ENCODE measurements around the gene CYB5RL. TPM values are rescaled to one million over a fixed set of nuclear protein-coding genes. Genes with fewer than 3 reads are reported as not detected.

CYB5RL gene
- total RNA-seq, 6 donors from 2014 or later: 2.7 to 10.0 (median 6.6) TPM

DNA sequence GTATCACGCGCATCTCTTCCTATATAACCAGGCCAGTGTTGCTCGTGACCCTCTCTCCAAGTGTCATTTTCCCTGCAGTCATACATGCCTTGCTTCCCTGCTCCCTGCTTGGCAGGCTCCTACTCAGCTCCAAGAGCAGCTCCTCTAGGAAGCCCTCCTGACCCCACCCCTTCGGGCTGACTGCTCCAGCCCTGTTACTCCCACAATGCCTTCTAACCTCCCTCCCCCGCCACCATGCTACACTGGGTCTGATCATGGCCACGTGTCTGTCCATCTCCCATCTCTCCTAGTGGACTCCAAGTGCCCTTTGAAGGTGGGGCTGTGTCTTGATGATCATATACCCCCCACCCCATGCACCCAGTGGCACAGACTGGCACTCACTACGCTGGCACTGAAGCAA, 44.8 kb upstream of the CYB5RL start:
- peaks cover 0 to 42% (median 23%) of the 10 kb centered on the region in 4 donors for H3K36me3 ChIP-seq

DNA sequence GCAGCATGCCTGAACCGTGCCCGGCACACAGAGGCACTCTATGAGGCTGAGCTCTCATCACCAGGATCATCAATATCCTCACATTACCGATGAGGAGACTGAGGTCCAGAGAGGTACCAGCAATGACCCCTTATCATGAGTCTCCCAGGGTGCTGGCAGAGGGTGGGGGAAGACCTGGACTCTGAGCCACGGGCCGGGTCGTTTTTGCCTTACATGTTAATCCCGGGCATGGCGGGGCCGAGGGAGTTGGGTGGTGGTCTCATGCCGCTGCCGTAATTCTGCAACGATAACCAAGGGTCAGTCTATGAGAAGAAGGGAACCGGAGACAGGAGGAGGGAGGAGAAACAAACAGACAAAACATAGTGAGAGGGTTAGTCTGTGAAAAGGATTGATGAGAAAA, 43.2 kb upstream of the CYB5RL start:
- no peaks in the 10 kb centered on the region for H3K4me1 ChIP-seq
- H3K36me3 ChIP-seq: peaks cover 2 to 55% (median 32%) of the 10 kb centered on the region in 4 donors
- H3K27me3 ChIP-seq: no peaks in the 10 kb centered on the region
- WGBS, 2 donors: 94 to 97% methylated on average over 13 of the region's 13 CpGs
- TF ChIP-seq POLR2AphosphoS5 (IDR thresholded peaks at IDR 0.05) (no peak), EP300 (IDR thresholded peaks at IDR 0.05) (no peak), POLR2A (IDR thresholded peaks at IDR 0.05) (no peak)
- TF ChIP-seq, protein P1, sequence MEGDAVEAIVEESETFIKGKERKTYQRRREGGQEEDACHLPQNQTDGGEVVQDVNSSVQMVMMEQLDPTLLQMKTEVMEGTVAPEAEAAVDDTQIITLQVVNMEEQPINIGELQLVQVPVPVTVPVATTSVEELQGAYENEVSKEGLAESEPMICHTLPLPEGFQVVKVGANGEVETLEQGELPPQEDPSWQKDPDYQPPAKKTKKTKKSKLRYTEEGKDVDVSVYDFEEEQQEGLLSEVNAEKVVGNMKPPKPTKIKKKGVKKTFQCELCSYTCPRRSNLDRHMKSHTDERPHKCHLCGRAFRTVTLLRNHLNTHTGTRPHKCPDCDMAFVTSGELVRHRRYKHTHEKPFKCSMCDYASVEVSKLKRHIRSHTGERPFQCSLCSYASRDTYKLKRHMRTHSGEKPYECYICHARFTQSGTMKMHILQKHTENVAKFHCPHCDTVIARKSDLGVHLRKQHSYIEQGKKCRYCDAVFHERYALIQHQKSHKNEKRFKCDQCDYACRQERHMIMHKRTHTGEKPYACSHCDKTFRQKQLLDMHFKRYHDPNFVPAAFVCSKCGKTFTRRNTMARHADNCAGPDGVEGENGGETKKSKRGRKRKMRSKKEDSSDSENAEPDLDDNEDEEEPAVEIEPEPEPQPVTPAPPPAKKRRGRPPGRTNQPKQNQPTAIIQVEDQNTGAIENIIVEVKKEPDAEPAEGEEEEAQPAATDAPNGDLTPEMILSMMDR (IDR thresholded peaks at IDR 0.05): no peak
- no peak for ATAC-seq (ENCODE audit: low FRiP score in 2 of 2)
- no peak overlapping the region for H3K4me3 ChIP-seq
- H3K9me3 ChIP-seq: no peaks in the 10 kb centered on the region
- DNase-seq: no peak
- no peak overlapping the region for H3K27ac ChIP-seq

More for the DNA sequence above, 44.8 kb upstream of the CYB5RL start:
- no peaks in the 10 kb centered on the region for H3K9me3 ChIP-seq
- WGBS, 2 donors: 88 to 90% methylated on average over 7 of the region's 7 CpGs
- no peak overlapping the region for H3K4me3 ChIP-seq
- no peak for TF ChIP-seq POLR2AphosphoS5 (IDR thresholded peaks at IDR 0.05)
- TF ChIP-seq, protein P1 (IDR thresholded peaks at IDR 0.05): no peak
- H3K27me3 ChIP-seq: no peaks in the 10 kb centered on the region
- ATAC-seq (ENCODE audit: low FRiP score in 2 of 2) (no peak), DNase-seq (no peak)
- H3K27ac ChIP-seq: no peak overlapping the region
- no peaks in the 10 kb centered on the region for H3K4me1 ChIP-seq

DNA sequence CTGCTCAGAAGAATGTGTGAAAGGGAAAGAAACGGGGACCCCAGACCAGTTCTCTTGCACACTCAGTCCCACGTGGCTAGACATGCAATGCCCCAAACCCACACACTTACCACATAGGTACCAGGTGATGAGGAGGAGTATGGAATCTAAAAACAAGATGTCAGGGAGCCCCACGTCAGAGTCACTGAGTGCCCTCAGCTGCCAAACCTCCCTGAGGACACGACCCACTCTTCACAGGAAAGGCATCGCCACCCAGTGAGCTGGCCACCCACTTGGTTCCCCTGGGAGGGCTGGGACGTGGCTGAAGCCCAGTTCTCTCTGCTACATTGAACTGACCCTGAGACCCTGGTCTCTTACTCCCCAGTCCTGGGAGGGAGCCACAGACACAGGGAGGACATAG, 41.5 kb upstream of the CYB5RL start:
- Histone ChIP-seq H3K36me3 (peaks cover 6 to 63% (median 43%) of the 10 kb centered on the region in 4 donors), H3K4me1 (no peaks in the 10 kb centered on the region), H3K27ac (no peak overlapping the region), H3K4me3 (no peak overlapping the region), H3K9me3 (no peaks in the 10 kb centered on the region), H3K27me3 (no peaks in the 10 kb centered on the region)
- no peak for TF ChIP-seq POLR2A (IDR thresholded peaks at IDR 0.05)
- no peak for TF ChIP-seq EP300 (IDR thresholded peaks at IDR 0.05)
- no peak for TF ChIP-seq POLR2AphosphoS5 (IDR thresholded peaks at IDR 0.05)
- TF ChIP-seq, protein P1 (IDR thresholded peaks at IDR 0.05): no peak
- 75 to 86% methylated on average over 6 of the region's 6 CpGs for WGBS, 2 donors
- DNase-seq (no peak), ATAC-seq (ENCODE audit: low FRiP score in 2 of 2) (no peak)

DNA sequence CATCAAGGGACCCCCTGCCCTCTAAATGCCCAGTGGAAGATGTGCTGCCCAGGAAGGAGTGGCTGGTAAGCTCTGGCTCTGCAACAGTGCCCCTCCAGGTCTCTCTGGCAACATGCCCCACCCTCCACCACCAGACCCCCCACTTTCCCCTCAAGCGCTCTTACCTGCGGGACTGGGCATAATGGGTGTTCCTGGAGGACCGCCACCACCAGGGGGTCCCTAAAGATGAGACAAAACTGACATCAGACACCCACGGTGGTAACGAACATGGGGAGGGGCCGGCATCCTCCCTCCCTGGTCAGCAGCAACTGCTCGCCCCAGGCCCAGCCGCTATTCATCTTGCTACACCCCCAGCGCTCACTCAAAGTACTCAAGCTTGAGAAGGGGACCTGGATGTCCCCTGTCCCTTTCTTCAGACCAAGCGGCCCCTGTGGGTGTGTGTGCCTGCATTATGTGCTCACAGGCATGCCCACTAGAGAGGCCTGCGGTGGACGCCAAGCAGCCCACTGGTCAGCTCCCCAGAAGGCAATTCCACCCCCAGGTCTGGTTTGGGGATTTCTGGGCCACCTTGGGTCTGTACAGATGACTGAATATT, 41.0 kb upstream of the CYB5RL start:
- no peaks in the 10 kb centered on the region for H3K4me1 ChIP-seq
- H3K27me3 ChIP-seq: no peaks in the 10 kb centered on the region
- no peak for DNase-seq
- H3K9me3 ChIP-seq: no peaks in the 10 kb centered on the region
- no peak overlapping the region for H3K27ac ChIP-seq
- ATAC-seq (ENCODE audit: low FRiP score in 2 of 2): no peak
- peaks cover 6 to 62% (median 43%) of the 10 kb centered on the region in 4 donors for H3K36me3 ChIP-seq
- TF ChIP-seq POLR2AphosphoS5 (IDR thresholded peaks at IDR 0.05) (no peak), POLR2A (IDR thresholded peaks at IDR 0.05) (no peak), EP300 (IDR thresholded peaks at IDR 0.05) (no peak)
- TF ChIP-seq, protein P1 (IDR thresholded peaks at IDR 0.05): no peak
- 96 to 97% methylated on average over 6 to 12 of the region's 12 CpGs for WGBS, 2 donors
- no peak overlapping the region for H3K4me3 ChIP-seq

DNA sequence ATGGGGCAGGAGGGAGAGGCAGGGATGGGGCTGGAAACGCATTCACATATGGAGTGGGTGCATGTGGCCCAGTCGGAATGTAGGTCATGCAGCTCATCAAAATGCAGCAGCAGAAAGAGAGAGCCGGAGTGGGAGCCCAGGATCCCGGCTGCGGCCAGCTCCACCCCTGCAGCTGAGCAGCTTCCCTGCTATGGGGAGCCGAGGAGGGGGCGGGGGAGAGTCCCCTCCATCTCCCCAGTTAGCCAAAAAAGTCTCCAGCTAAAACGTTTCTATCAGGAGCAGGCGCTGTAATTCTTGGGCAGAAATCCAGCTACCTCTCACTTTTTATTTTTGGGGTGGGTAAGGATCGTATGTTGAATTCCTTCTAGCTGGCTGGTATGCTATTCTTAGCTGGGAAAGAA, 39.8 kb upstream of the CYB5RL start:
- WGBS, 2 donors: 81 to 90% methylated on average over 10 of the region's 10 CpGs
- H3K9me3 ChIP-seq: no peaks in the 10 kb centered on the region
- no peak for DNase-seq
- no peak for TF ChIP-seq POLR2AphosphoS5 (IDR thresholded peaks at IDR 0.05)
- TF ChIP-seq, protein P1 (IDR thresholded peaks at IDR 0.05): no peak
- TF ChIP-seq EP300 (IDR thresholded peaks at IDR 0.05): no peak
- no peak for TF ChIP-seq POLR2A (IDR thresholded peaks at IDR 0.05)
- H3K27me3 ChIP-seq: no peaks in the 10 kb centered on the region
- no peak for ATAC-seq (ENCODE audit: low FRiP score in 2 of 2)
- peaks cover 6 to 62% (median 43%) of the 10 kb centered on the region in 4 donors for H3K36me3 ChIP-seq
- H3K27ac ChIP-seq: no peak overlapping the region
- no peak overlapping the region for H3K4me3 ChIP-seq
- no peaks in the 10 kb centered on the region for H3K4me1 ChIP-seq

Data from upper lobe of left lung (tissue), 6 donors.